GM19043 (cell line): ENCODE results near the gene B4GALT2.

ENCODE experiments used
- ATAC-seq: cut with Tn5 transposase; IDR thresholded peaks from one replicate; pipeline ENCODE4 v1.9.1; 2021; ENCODE audit warnings: low read depth; ENCODE audit not compliant: unreplicated experiment

B4GALT2 gene

GRCh38 chr1:43969416-43969745, 9.6 kb upstream of the B4GALT2 start:
- no peak for ATAC-seq

- ATAC-seq: peak; percentile 76
These were observed 9.1 kb upstream of the B4GALT2 start, which contains the start of gene DPH2 for GRCh38 chr1:43969746-43970466. DPH2 (plus strand) TSS chr1:43970010; CDS start chr1:43970176, 166 bp downstream.

- ATAC-seq: no peak
These were observed 8.5 kb upstream of the B4GALT2 start for GRCh38 chr1:43970502-43970901.

- no peak for ATAC-seq
These were observed 8.1 kb upstream of the B4GALT2 start for GRCh38 chr1:43970911-43971310.

- ATAC-seq: no peak
These were observed 7.6 kb upstream of the B4GALT2 start for GRCh38 chr1:43971336-43971980.

GRCh38 chr1:43973981-43974442, 5.0 kb upstream of the B4GALT2 start:
- no peak for ATAC-seq

GRCh38 chr1:43974443-43975248, 4.4 kb upstream of the B4GALT2 start, which contains the start of gene ATP6V0B:
ATP6V0B (plus strand) TSS chr1:43974960; CDS start chr1:43975041, 81 bp downstream.
- ATAC-seq: peak; percentile 63

GRCh38 chr1:43975249-43975961, 3.6 kb upstream of the B4GALT2 start:
- ATAC-seq: no peak

GRCh38 chr1:43976045-43976444, 3.0 kb upstream of the B4GALT2 start:
- no peak for ATAC-seq

- ATAC-seq: no peak
These were observed 2.1 kb upstream of the B4GALT2 start for GRCh38 chr1:43976890-43977289.

GRCh38 chr1:43977376-43978263, 1.4 kb upstream of the B4GALT2 start:
- no peak for ATAC-seq

GRCh38 chr1:43978264-43978550, 803 bp upstream of the B4GALT2 start:
- ATAC-seq: no peak

GRCh38 chr1:43979261-43979527, 184 bp downstream of the B4GALT2 start:
- ATAC-seq: no peak

GRCh38 chr1:43979528-43980254, 681 bp downstream of the B4GALT2 start:
- no peak for ATAC-seq

GRCh38 chr1:43980255-43981134, 1.5 kb downstream of the B4GALT2 start:
- no peak for ATAC-seq

GRCh38 chr1:43981135-43981491, 2.1 kb downstream of the B4GALT2 start:
- no peak for ATAC-seq

- ATAC-seq: no peak
These were observed 2.6 kb downstream of the B4GALT2 start for GRCh38 chr1:43981636-43982035.

- no peak for ATAC-seq
These were observed 3.2 kb downstream of the B4GALT2 start for GRCh38 chr1:43982241-43982640.

- no peak for ATAC-seq
These were observed 3.8 kb downstream of the B4GALT2 start for GRCh38 chr1:43982808-43983207.
